SK-N-SH treated with all-trans-retinoic acid at 6 μM for 48 hours (cell line): ENCODE results near the gene NEDD4.

ENCODE experiments used
- ATAC-seq: fragments of 200-7000 bp; cut with Tn5 transposase; 3 replicates; pipeline ENCODE4 v1.9.1; 2020; ENCODE audit warnings: mild to moderate bottlenecking, moderate library complexity
- ARNTL ChIP-seq: fragments of 450-650 bp; formaldehyde crosslinking; IDR thresholded peaks from 2 replicates; pipeline ENCODE4 v1.5.0; 2020; ENCODE audit warnings: low read depth, mild to moderate bottlenecking, moderate library complexity, borderline replicate concordance
- BACH2 ChIP-seq: fragments of 250-450 bp; sonication (Bioruptor Pico); IDR thresholded peaks from 2 replicates; pipeline ENCODE4 v1.9.0; 2021; ENCODE audit warnings: mild to moderate bottlenecking, borderline replicate concordance
- CREB5 ChIP-seq: fragments of 250-450 bp; sonication (Bioruptor Pico); IDR thresholded peaks from 2 replicates; pipeline ENCODE4 v1.5.1; 2020; ENCODE audit warnings: low read depth, mild to moderate bottlenecking, moderate library complexity
- CSRNP3 ChIP-seq: fragments of 250-450 bp; sonication (Bioruptor Pico); IDR thresholded peaks from 2 replicates; pipeline ENCODE4 v1.5.1; 2021; ENCODE audit warnings: mild to moderate bottlenecking, moderate library complexity
- ESRRG ChIP-seq: fragments of 250-450 bp; sonication (Bioruptor Pico); IDR thresholded peaks from 2 replicates; pipeline ENCODE4 v1.6.1; 2021; ENCODE audit warnings: mild to moderate bottlenecking
- ISL1 ChIP-seq: fragments of 250-450 bp; sonication (Bioruptor Pico); IDR thresholded peaks from 2 replicates; pipeline ENCODE4 v2.1.2; 2022; ENCODE audit warnings: mild to moderate bottlenecking, moderate library complexity
- OSR1 ChIP-seq: fragments of 250-450 bp; sonication (Bioruptor Pico); IDR thresholded peaks from 2 replicates; pipeline ENCODE4 v1.8.0; 2022; ENCODE audit warnings: moderate library complexity, mild to moderate bottlenecking, inconsistent platforms
- POU6F1 ChIP-seq: fragments of 250-450 bp; sonication (Bioruptor Pico); IDR thresholded peaks from 2 replicates; pipeline ENCODE4 v1.8.0; 2021; ENCODE audit warnings: low read depth, mild to moderate bottlenecking, moderate library complexity, borderline replicate concordance
- PPARA ChIP-seq: fragments of 250-450 bp; sonication (Bioruptor Pico); IDR thresholded peaks from 2 replicates; pipeline ENCODE4 v1.5.0; 2020; ENCODE audit warnings: mild to moderate bottlenecking, borderline replicate concordance
- SNAI2 ChIP-seq: fragments of 250-450 bp; sonication (Bioruptor Pico); IDR thresholded peaks from 2 replicates; pipeline ENCODE4 v1.5.0; 2020; ENCODE audit warnings: mild to moderate bottlenecking, moderate library complexity
- TCF4 ChIP-seq: fragments of 250-450 bp; sonication (Bioruptor Pico); IDR thresholded peaks from 2 replicates; pipeline ENCODE4 v1.8.0; 2021; ENCODE audit warnings: mild to moderate bottlenecking, moderate library complexity, borderline replicate concordance
- TOX ChIP-seq: fragments of 250-450 bp; sonication (Bioruptor Pico); IDR thresholded peaks from 2 replicates; pipeline ENCODE4 v1.8.0; 2021; ENCODE audit warnings: mild to moderate bottlenecking, moderate library complexity, borderline replicate concordance
- ZC3H10 ChIP-seq: fragments of 250-450 bp; sonication (Bioruptor Pico); IDR thresholded peaks from 2 replicates; pipeline ENCODE4 v1.5.1; 2021; ENCODE audit warnings: mild to moderate bottlenecking, moderate library complexity
- ZFP3 ChIP-seq: fragments of 250-450 bp; sonication (Bioruptor Pico); IDR thresholded peaks from 2 replicates; pipeline ENCODE4 v1.5.0; 2020; ENCODE audit warnings: mild to moderate bottlenecking, moderate library complexity
- ZFP30 ChIP-seq: fragments of 450-650 bp; formaldehyde crosslinking; IDR thresholded peaks from 2 replicates; pipeline ENCODE4 v1.5.0; 2022; ENCODE audit warnings: mild to moderate bottlenecking, moderate library complexity
- ZNF565 ChIP-seq: fragments of 450-650 bp; formaldehyde crosslinking; conservative IDR thresholded peaks from 2 replicates; pipeline ENCODE4 v1.5.0; 2020; ENCODE audit warnings: low read depth, mild to moderate bottlenecking, moderate library complexity
- ZNF70 ChIP-seq: fragments of 450-650 bp; formaldehyde crosslinking; IDR thresholded peaks from 2 replicates; pipeline ENCODE4 v1.5.0; 2020; ENCODE audit warnings: mild to moderate bottlenecking, moderate library complexity
- ZNF8 ChIP-seq: fragments of 450-650 bp; formaldehyde crosslinking; IDR thresholded peaks from 2 replicates; pipeline ENCODE4 v1.5.0; 2020; ENCODE audit warnings: mild to moderate bottlenecking, moderate library complexity

NEDD4 gene

GRCh38 chr15:55860468-55860867 is 132.9 kb downstream of the NEDD4 start:
- TF ChIP-seq ESRRG (CRISPR knock-in tag) (no peak), ZNF70 (CRISPR knock-in tag) (no peak), TCF4 (CRISPR knock-in tag) (no peak), CSRNP3 (no peak), ARNTL (no peak), OSR1 (no peak), PPARA (CRISPR knock-in tag) (no peak), POU6F1 (CRISPR knock-in tag) (no peak), ZNF565 (CRISPR knock-in tag) (no peak), TOX (CRISPR knock-in tag) (no peak)
- no peak for ATAC-seq

- no peak for ATAC-seq
- TF ChIP-seq ZNF565 (CRISPR knock-in tag) (no peak), TCF4 (CRISPR knock-in tag) (no peak), ZFP3 (CRISPR knock-in tag) (no peak), TOX (CRISPR knock-in tag) (no peak), POU6F1 (CRISPR knock-in tag) (no peak), ISL1 (CRISPR knock-in tag) (no peak), ARNTL (no peak), PPARA (CRISPR knock-in tag) (no peak), CSRNP3 (no peak), SNAI2 (CRISPR knock-in tag) (no peak), ZFP30 (CRISPR knock-in tag) (no peak), ZNF8 (no peak), BACH2 (no peak)
Observed at GRCh38 chr15:55859681-55860080, 133.7 kb downstream of the NEDD4 start.

GRCh38 chr15:55858661-55859060 is 134.8 kb downstream of the NEDD4 start:
- TF ChIP-seq ZNF565 (CRISPR knock-in tag) (no peak), ESRRG (CRISPR knock-in tag) (no peak), ZC3H10 (CRISPR knock-in tag) (no peak), TOX (CRISPR knock-in tag) (no peak), ZFP30 (CRISPR knock-in tag) (no peak), CREB5 (no peak), TCF4 (CRISPR knock-in tag) (no peak), POU6F1 (CRISPR knock-in tag) (no peak), CSRNP3 (no peak), ZNF8 (no peak), ISL1 (CRISPR knock-in tag) (no peak)

More at GRCh38 chr15:55858661-55859060, 134.8 kb downstream of the NEDD4 start:
- no peak for ATAC-seq
